Cardiac ventricle fibroblast (primary cell): ENCODE measurements around the gene PTEN. TPM values are rescaled to one million over a fixed set of nuclear protein-coding genes. Genes with fewer than 3 reads are reported as not detected.

Experiments used
- total RNA-seq: library from RNA; depleted of rRNA; stranded (reverse); fragments of >200 nt; gene quantifications from 2 replicates; pipeline ENCODE4 v1.2.3, GENCODE V29; 2015

The PTEN gene
- total RNA-seq: 147 and 167 TPM in 2 replicates

DNA sequence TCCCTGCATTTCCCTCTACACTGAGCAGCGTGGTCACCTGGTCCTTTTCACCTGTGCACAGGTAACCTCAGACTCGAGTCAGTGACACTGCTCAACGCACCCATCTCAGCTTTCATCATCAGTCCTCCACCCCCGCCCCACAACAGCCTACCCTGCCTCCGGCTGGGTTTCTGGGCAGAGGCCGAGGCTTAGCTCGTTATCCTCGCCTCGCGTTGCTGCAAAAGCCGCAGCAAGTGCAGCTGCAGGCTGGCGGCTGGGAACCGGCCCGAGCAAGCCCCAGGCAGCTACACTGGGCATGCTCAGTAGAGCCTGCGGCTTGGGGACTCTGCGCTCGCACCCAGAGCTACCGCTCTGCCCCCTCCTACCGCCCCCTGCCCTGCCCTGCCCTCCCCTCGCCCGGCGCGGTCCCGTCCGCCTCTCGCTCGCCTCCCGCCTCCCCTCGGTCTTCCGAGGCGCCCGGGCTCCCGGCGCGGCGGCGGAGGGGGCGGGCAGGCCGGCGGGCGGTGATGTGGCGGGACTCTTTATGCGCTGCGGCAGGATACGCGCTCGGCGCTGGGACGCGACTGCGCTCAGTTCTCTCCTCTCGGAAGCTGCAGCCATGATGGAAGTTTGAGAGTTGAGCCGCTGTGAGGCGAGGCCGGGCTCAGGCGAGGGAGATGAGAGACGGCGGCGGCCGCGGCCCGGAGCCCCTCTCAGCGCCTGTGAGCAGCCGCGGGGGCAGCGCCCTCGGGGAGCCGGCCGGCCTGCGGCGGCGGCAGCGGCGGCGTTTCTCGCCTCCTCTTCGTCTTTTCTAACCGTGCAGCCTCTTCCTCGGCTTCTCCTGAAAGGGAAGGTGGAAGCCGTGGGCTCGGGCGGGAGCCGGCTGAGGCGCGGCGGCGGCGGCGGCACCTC, at the start of gene PTEN, which contains the start of gene KLLN:
Gene PTEN, plus strand, starts transcription at position 573 of the 891 bp plus-strand sequence. CDS start 845 bp downstream, outside the sequence.
Gene KLLN, minus strand, starts transcription at position 481 of the 891 bp plus-strand sequence. CDS start 1,046 bp downstream, outside the sequence.

GRCh38 chr10:87817609-87818504, 45.6 kb upstream of the PTEN start, which contains the start of gene ATAD1:
Gene ATAD1, minus strand, starts transcription at chr10:87818226. Its CDS starts 3,627 bp downstream, at chr10:87814599.

Other genes with a start within 250 kb of the PTEN start
- 95.4 and 98.3 TPM in 2 replicates for gene PAPSS2, start 203.7 kb upstream of the PTEN start, total RNA-seq
- gene ATAD1, start 45.4 kb upstream of the PTEN start, total RNA-seq: 31.8 and 51.4 TPM in 2 replicates
- gene KLLN, start 92 bp upstream of the PTEN start, total RNA-seq: 1.3 and 1.8 TPM in 2 replicates